ENCODE data around the gene PRDM11. TPM values are rescaled to one million over a fixed set of nuclear protein-coding genes. Genes with fewer than 3 reads are reported as not detected.

PRDM11 gene
- total and polyA plus RNA-seq, 2 experiments from 2014 or later, result 11.8 to 20.5 TPM

- no peak for TF ChIP-seq CTCF (IDR thresholded peaks at IDR 0.05; ENCODE audit: low read depth, low read length)
- peaks cover 50% of the 10 kb centered on the region for H3K27me3 ChIP-seq
Measured at GRCh38 chr11:45143494-45143893, 2.9 kb upstream of the PRDM11 start.

DNA sequence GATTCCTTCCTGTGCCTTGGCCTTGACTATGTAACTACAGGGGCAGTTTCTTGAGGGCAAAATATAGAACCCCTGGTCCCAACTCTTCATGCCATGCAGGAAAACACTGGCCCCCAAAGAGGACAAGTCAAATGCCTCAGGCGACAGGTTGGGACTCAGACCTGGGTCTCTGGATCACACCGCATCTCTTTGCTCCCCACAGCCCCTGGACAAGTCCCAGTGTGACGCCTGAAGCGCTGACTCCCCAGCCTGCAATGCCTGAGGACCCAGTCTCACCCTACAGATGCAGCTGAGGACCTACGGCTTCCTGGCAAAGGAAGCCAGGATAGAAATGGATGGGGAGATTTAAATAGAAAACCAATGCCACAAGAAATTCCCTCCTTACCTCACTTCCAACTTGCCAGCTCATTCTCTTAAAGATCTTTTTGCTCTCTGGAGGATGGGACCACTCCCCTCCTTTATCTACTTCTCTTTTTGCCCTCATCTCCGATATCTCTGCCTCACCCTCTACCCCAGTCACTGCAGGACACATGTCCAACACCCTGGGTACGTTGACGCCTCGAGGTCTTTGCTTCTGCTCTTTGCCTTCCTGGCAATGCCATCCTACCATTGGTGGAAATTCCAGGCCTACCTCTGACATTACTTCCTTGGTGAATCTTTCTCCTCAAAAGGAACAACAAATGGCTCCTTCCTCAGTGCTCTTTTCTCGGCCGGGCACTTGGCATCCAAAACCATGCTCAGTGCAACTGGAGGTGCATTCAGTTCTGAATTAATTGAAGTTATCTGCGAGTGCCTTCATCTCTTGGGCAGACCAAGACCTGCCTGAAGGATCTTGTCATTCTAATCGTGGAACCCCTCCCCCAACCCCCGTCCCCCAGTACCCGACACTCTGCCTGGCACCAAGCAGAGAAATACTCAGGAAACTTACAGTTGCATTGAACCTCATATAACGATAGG lies 2.0 kb upstream of the PRDM11 start:
- H3K27ac ChIP-seq, result no peak overlapping the region
- peaks cover 5% of the 10 kb centered on the region for H3K4me1 ChIP-seq (ENCODE audit: low read depth)
- TF ChIP-seq CTCF (IDR thresholded peaks at IDR 0.05; ENCODE audit: low read depth, low read length), result no peak
- no peaks in the 10 kb centered on the region for H3K9me3 ChIP-seq (ENCODE audit: low read depth)
- DNase-seq (ENCODE audit: low read depth in 1 of 2, low spot score in 1 of 2), result no peak
- no peak overlapping the region for H3K4me3 ChIP-seq
- no peaks in the 10 kb centered on the region for H3K36me3 ChIP-seq
- H3K27me3 ChIP-seq, result peaks cover 50% of the 10 kb centered on the region

More at GRCh38 chr11:45143494-45143893, 2.9 kb upstream of the PRDM11 start:
- H3K27ac ChIP-seq, result no peak overlapping the region
- H3K4me1 ChIP-seq (ENCODE audit: low read depth), result peaks cover 4% of the 10 kb centered on the region
- H3K36me3 ChIP-seq, result no peaks in the 10 kb centered on the region
- no peak for DNase-seq (ENCODE audit: low read depth in 1 of 2, low spot score in 1 of 2)
- H3K9me3 ChIP-seq (ENCODE audit: low read depth), result no peaks in the 10 kb centered on the region
- H3K4me3 ChIP-seq, result no peak overlapping the region

DNA sequence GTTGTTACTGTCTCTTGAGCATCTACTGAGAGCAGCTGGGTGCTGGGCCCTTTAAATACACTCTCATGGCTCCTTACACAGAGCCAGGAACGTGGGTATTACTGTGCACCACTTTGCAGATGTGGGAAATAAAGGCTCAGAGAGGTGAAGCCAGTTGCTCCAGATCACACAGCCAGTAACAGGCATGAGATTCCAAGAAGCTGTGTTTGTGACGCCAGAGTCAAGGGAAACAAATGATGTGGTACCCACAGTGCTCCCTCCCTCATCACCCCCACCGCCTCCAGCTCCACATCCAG lies 1.4 kb upstream of the PRDM11 start:
- H3K27ac ChIP-seq, result no peak overlapping the region
- H3K4me3 ChIP-seq, result no peak overlapping the region

DNA sequence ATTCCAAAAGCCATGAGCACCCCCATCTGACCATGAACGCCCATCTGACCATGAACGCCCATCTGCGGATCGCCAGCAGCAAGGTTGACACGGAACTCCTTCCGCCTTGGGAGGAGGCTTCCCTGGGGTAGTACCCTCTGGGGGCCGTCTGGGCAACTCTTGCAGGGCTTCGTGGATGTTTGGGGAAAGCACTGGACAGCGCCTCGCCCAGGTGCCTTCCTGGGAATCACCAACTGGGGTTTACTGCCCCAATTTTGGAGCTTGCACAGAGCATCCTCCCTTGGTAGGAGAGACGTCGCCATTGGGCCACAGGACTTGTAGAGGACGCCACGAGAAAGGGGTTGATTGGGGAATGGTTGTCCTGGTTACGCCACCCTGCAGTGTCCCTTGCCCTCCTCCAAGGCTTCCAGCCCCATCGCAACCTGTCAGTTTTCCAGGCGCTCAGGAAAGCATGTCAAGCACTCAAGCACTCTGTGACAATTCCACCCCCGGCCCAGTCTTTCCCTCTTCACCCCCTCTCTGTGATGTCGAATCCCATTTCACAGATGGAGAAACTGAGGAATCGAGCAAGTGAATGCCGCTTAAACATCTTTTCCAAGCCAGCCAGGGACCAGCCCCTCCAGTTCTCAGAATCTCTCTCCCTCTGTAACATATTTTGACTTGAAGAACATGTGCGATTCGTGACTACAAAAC lies 914 bp upstream of the PRDM11 start:
- peaks cover 42% of the 10 kb centered on the region for H3K27me3 ChIP-seq
- H3K27ac ChIP-seq, result peak overlapping the region; percentile 88
- peak; percentile 45 to 70 for DNase-seq (ENCODE audit: low read depth in 1 of 2, low spot score in 1 of 2)
- H3K4me3 ChIP-seq, result peak overlapping the region; percentile 70
- no peaks in the 10 kb centered on the region for H3K36me3 ChIP-seq
- H3K9me3 ChIP-seq (ENCODE audit: low read depth), result no peaks in the 10 kb centered on the region
- TF ChIP-seq CTCF (IDR thresholded peaks at IDR 0.05; ENCODE audit: low read depth, low read length), result no peak
- H3K4me1 ChIP-seq (ENCODE audit: low read depth), result peaks cover 5% of the 10 kb centered on the region

More for the DNA sequence above, 1.4 kb upstream of the PRDM11 start:
- no peak for DNase-seq (ENCODE audit: low read depth in 1 of 2, low spot score in 1 of 2)
- peaks cover 45% of the 10 kb centered on the region for H3K27me3 ChIP-seq
- peaks cover 5% of the 10 kb centered on the region for H3K4me1 ChIP-seq (ENCODE audit: low read depth)
- TF ChIP-seq CTCF (IDR thresholded peaks at IDR 0.05; ENCODE audit: low read depth, low read length), result no peak
- H3K36me3 ChIP-seq, result no peaks in the 10 kb centered on the region
- no peaks in the 10 kb centered on the region for H3K9me3 ChIP-seq (ENCODE audit: low read depth)

DNA sequence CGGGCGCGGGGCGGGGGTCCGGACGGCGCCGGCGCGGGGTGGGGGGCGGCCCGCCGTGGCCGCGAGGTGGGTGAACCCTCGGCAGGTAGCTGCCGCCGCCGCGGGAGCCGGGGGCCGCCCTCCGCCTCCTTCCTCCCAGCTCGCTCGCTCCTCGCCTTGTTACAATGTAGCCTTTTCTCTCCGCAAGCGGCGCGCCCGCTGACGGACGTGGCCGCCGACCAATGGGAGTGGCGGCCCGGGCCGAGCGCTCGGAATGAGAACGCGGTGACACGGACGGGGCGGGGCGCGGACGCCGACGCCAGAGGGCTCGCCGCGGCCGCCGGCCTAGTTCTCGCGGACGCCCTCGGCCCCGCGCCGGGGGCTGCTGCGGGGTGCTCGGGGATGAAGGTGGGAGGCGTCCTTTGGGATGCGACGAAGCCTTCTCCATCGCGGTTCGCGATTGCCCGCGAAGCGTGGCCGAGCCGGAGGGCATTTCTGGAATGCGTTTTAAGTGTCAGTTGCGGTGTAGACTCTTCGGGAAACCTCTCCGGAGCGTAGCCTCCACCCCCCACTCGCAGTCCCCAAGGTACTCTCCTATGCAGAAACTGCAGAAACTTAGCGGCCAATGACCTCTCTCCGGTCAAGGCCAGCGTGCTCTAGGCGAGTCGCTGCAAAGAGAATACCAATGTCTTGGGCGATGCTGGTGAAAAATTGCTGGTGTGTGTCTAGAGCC lies 734 bp downstream of the PRDM11 start:
- Histone ChIP-seq H3K27me3 (peaks cover 27% of the 10 kb centered on the region), H3K27ac (peak overlapping the region; percentile 88), H3K36me3 (no peaks in the 10 kb centered on the region), H3K4me3 (peak overlapping the region; percentile 70), H3K9me3 (ENCODE audit: low read depth) (no peaks in the 10 kb centered on the region), H3K4me1 (ENCODE audit: low read depth) (peaks cover 5% of the 10 kb centered on the region)
- DNase-seq (ENCODE audit: low read depth in 1 of 2, low spot score in 1 of 2), result peak; percentile 96 to 98
- no peak for TF ChIP-seq CTCF (IDR thresholded peaks at IDR 0.05; ENCODE audit: low read depth, low read length)

All from cardiac muscle cell (in vitro differentiated cells and primary cell).